Measurements from ENCODE around the gene DDX23.

Gene DDX23

GRCh38 chr12:48822139-48822538, 29.8 kb downstream of the DDX23 start:
- TF ChIP-seq CTCF (IDR thresholded peaks at IDR 0.05; ENCODE audit: low read depth, low read length, poor library complexity, severe bottlenecking) (no peak), EZH2phosphoT487 (IDR thresholded peaks at IDR 0.05; ENCODE audit: borderline replicate concordance, low read length) (no peak)
- H3K27me3 ChIP-seq (ENCODE audit: control insufficient read depth, low read length): peaks cover 14% of the 10 kb centered on the region

GRCh38 chr12:48819986-48820725, 31.8 kb downstream of the DDX23 start:
- H3K4me3 ChIP-seq (ENCODE audit: low read length): no peak overlapping the region
- no peak overlapping the region for H3K4me2 ChIP-seq (ENCODE audit: low read length)
- H3K9me2 ChIP-seq (replicated peaks; ENCODE audit: control insufficient read depth, low read length): no peaks in the 10 kb centered on the region
- peaks cover 14% of the 10 kb centered on the region; the same call in 1 of the 2 replicates for H3F3A ChIP-seq (ENCODE audit: control insufficient read depth, insufficient read depth)
- H3K36me3 ChIP-seq (ENCODE audit: control insufficient read depth, low read length): no peaks in the 10 kb centered on the region
- peaks cover 35% of the 10 kb centered on the region for H3K4me1 ChIP-seq (ENCODE audit: control insufficient read depth, low read length)
- peaks cover 24% of the 10 kb centered on the region for H3K27me3 ChIP-seq (ENCODE audit: control insufficient read depth, low read length)
- no peak overlapping the region for H3K27ac ChIP-seq (ENCODE audit: low read depth, low read length)
- H3K79me2 ChIP-seq (ENCODE audit: control insufficient read depth, low read length): no peaks in the 10 kb centered on the region
- TF ChIP-seq EZH2phosphoT487 (IDR thresholded peaks at IDR 0.05; ENCODE audit: borderline replicate concordance, low read length) (no peak), CTCF (IDR thresholded peaks at IDR 0.05; ENCODE audit: low read depth, low read length, poor library complexity, severe bottlenecking) (no peak)
- H3K9me3 ChIP-seq (ENCODE audit: control insufficient read depth, insufficient read depth, low read length): no peaks in the 10 kb centered on the region
- H4K20me1 ChIP-seq (ENCODE audit: control insufficient read depth, insufficient read depth, low read depth, low read length): no peaks in the 10 kb centered on the region

More at GRCh38 chr12:48822139-48822538, 29.8 kb downstream of the DDX23 start:
- H3K4me3 ChIP-seq (ENCODE audit: low read length): no peak overlapping the region
- no peaks in the 10 kb centered on the region; the same call in 1 of the 2 replicates for H3K36me3 ChIP-seq (ENCODE audit: control insufficient read depth, low read length)
- H3K4me2 ChIP-seq (ENCODE audit: low read length): no peak overlapping the region
- H3K79me2 ChIP-seq (ENCODE audit: control insufficient read depth, low read length): no peaks in the 10 kb centered on the region
- H4K20me1 ChIP-seq (ENCODE audit: control insufficient read depth, insufficient read depth, low read depth, low read length): no peaks in the 10 kb centered on the region
- no peaks in the 10 kb centered on the region for H3K9me3 ChIP-seq (ENCODE audit: control insufficient read depth, insufficient read depth, low read length)
- no peak overlapping the region for H3K27ac ChIP-seq (ENCODE audit: low read depth, low read length)
- peaks cover 9% of the 10 kb centered on the region; the same call in 1 of the 2 replicates for H3F3A ChIP-seq (ENCODE audit: control insufficient read depth, insufficient read depth)
- peaks cover 23% of the 10 kb centered on the region for H3K4me1 ChIP-seq (ENCODE audit: control insufficient read depth, low read length)
- H3K9me2 ChIP-seq (replicated peaks; ENCODE audit: control insufficient read depth, low read length): no peaks in the 10 kb centered on the region

GRCh38 chr12:48818831-48819590, 33.0 kb downstream of the DDX23 start:
- peaks cover 10% of the 10 kb centered on the region; the same call in 1 of the 2 replicates for H3F3A ChIP-seq (ENCODE audit: control insufficient read depth, insufficient read depth)
- H3K27me3 ChIP-seq (ENCODE audit: control insufficient read depth, low read length): peaks cover 24% of the 10 kb centered on the region
- no peaks in the 10 kb centered on the region for H4K20me1 ChIP-seq (ENCODE audit: control insufficient read depth, insufficient read depth, low read depth, low read length)
- no peak overlapping the region for H3K27ac ChIP-seq (ENCODE audit: low read depth, low read length)
- no peaks in the 10 kb centered on the region for H3K79me2 ChIP-seq (ENCODE audit: control insufficient read depth, low read length)
- peak overlapping the region; percentile 80 for H3K4me2 ChIP-seq (ENCODE audit: low read length)
- TF ChIP-seq EZH2phosphoT487 (IDR thresholded peaks at IDR 0.05; ENCODE audit: borderline replicate concordance, low read length): no peak
- TF ChIP-seq CTCF (IDR thresholded peaks at IDR 0.05; ENCODE audit: low read depth, low read length, poor library complexity, severe bottlenecking): peak; percentile 57
- H3K9me2 ChIP-seq (replicated peaks; ENCODE audit: control insufficient read depth, low read length): no peaks in the 10 kb centered on the region
- no peaks in the 10 kb centered on the region for H3K9me3 ChIP-seq (ENCODE audit: control insufficient read depth, insufficient read depth, low read length)
- H3K36me3 ChIP-seq (ENCODE audit: control insufficient read depth, low read length): no peaks in the 10 kb centered on the region
- peak overlapping the region; percentile 83 for H3K4me3 ChIP-seq (ENCODE audit: low read length)
- H3K4me1 ChIP-seq (ENCODE audit: control insufficient read depth, low read length): peaks cover 33% of the 10 kb centered on the region

Measured in DOHH2 (cell line).